ENCODE results near the gene TUBGCP4. TPM values are rescaled to one million over a fixed set of nuclear protein-coding genes. Genes with fewer than 3 reads are reported as not detected.

The TUBGCP4 gene
- total RNA-seq, 1 donor from 2014 or later: 13.4 TPM

DNA sequence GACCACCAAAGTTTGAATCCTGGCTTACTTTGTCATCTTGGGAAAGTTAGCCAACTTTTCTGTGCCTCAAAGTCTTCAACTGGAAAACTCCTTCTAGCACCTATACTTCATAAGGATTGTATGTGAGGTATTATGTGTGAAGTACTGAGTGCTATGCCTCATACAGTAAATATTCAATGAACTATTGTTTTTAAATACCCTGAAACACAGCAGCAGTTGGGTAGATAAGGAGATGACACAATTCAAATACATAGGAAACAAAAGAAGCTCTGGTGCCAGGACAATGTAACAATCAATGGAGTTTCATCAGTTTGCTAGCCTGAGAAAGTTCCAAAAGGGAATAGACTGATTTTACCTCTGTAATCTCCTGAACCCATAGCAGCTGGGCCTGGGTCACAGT lies 43.3 kb downstream of the TUBGCP4 start:
- intact Hi-C loops (cut with DNase I): no loop called here
- no peaks in the 10 kb centered on the region for H3K4me1 ChIP-seq
- H3K27ac ChIP-seq: no peak overlapping the region
- no peak for TF ChIP-seq CTCF (IDR thresholded peaks at IDR 0.05)
- H3K27me3 ChIP-seq: no peaks in the 10 kb centered on the region
- H3K4me3 ChIP-seq: no peak overlapping the region
- no peak for DNase-seq (ENCODE audit: low spot score in 2 of 2)
- H3K9me3 ChIP-seq: no peaks in the 10 kb centered on the region
- peaks cover 41 to 79% of the 10 kb centered on the region in 2 donors for H3K36me3 ChIP-seq

DNA sequence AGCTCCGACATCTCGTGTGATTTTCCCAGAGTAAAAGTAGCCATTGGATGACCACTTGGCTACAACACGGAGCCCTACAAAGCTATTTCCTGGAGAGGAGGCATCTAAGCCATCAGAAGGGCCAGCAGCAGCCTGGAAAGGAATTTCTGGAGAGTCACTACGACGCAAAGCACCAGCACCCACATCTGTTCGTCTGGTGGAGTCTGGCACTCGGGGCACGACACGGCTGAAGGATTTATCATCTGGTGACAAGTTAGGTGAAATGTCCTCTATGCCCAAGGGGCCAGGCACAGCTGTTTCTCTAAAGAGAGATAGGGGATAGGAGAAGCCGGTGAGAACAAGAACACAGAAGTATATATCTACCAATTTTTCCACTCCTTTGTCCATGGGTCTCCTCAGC lies 49.5 kb downstream of the TUBGCP4 start:
- H3K36me3 ChIP-seq: peaks cover 32 to 63% of the 10 kb centered on the region in 2 donors
- no peak overlapping the region for H3K4me3 ChIP-seq
- no peak for DNase-seq (ENCODE audit: low spot score in 2 of 2)
- no peaks in the 10 kb centered on the region for H3K9me3 ChIP-seq
- H3K27me3 ChIP-seq: no peaks in the 10 kb centered on the region
- no peak for TF ChIP-seq CTCF (IDR thresholded peaks at IDR 0.05)
- no peaks in the 10 kb centered on the region for H3K4me1 ChIP-seq
- no peak overlapping the region for H3K27ac ChIP-seq
- intact Hi-C loops (cut with DNase I): no loop called here

DNA sequence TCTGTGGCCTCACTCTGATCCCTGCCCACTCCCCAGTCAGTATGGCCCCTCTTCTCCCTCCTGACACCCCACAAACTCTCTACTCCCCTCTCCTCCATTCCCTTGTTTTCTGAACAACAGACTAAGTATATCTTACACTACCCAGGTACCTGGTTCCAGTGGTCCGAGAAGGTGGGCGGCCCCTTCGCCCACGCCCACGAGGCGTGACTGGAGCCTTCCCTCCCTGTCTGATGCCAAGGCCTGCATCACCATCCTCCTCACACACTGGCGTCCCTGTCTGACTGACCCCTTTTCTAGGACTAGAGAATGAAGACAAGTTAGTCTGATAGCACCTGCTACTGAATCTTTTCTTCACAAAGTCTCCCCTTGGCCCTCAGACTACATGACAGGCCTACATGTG lies 50.0 kb downstream of the TUBGCP4 start:
- TF ChIP-seq CTCF (IDR thresholded peaks at IDR 0.05): no peak
- H3K4me3 ChIP-seq: no peak overlapping the region
- no peaks in the 10 kb centered on the region for H3K4me1 ChIP-seq
- H3K27me3 ChIP-seq: no peaks in the 10 kb centered on the region
- intact Hi-C loops (cut with DNase I): no loop called here
- H3K27ac ChIP-seq: no peak overlapping the region
- no peaks in the 10 kb centered on the region for H3K9me3 ChIP-seq
- H3K36me3 ChIP-seq: peaks cover 28 to 63% of the 10 kb centered on the region in 2 donors
- no peak for DNase-seq (ENCODE audit: low spot score in 2 of 2)

GRCh38 chr15:43423793-43424192 lies 52.9 kb downstream of the TUBGCP4 start:
- no peak overlapping the region for H3K27ac ChIP-seq
- H3K36me3 ChIP-seq: peaks cover 32 to 59% of the 10 kb centered on the region in 2 donors
- no peaks in the 10 kb centered on the region for H3K27me3 ChIP-seq
- DNase-seq (ENCODE audit: low spot score in 2 of 2): no peak
- H3K9me3 ChIP-seq: no peaks in the 10 kb centered on the region
- H3K4me3 ChIP-seq: no peak overlapping the region
- intact Hi-C loops (cut with DNase I): no loop called here
- no peak for TF ChIP-seq CTCF (IDR thresholded peaks at IDR 0.05)
- H3K4me1 ChIP-seq: no peaks in the 10 kb centered on the region

DNA sequence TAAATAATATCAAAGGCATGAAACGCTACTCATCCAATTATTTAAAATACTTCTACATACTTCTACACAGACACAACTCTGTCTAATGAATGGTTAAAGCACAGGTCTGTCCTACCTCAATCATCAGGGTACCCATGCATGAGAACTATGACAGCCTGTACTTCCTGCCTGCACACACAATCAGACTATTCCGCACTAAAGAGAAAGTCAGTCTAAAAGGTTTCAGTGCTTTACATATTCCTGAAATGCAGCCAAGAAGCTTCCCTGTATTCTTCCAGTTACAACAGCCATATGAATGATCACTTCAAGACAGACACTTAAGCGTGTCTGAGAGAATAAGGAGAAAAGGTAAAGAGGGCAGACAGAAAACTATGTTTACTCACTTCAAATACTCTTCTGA lies 58.8 kb downstream of the TUBGCP4 start:
- peaks cover 21 to 59% of the 10 kb centered on the region in 2 donors for H3K36me3 ChIP-seq
- H3K27me3 ChIP-seq: no peaks in the 10 kb centered on the region
- no peak for TF ChIP-seq CTCF (IDR thresholded peaks at IDR 0.05)
- no peak overlapping the region for H3K4me3 ChIP-seq
- H3K4me1 ChIP-seq: no peaks in the 10 kb centered on the region
- DNase-seq (ENCODE audit: low spot score in 2 of 2): no peak
- no peaks in the 10 kb centered on the region for H3K9me3 ChIP-seq
- no peak overlapping the region for H3K27ac ChIP-seq
- intact Hi-C loops (cut with DNase I): no loop called here

- TF ChIP-seq CTCF (IDR thresholded peaks at IDR 0.05): no peak
- intact Hi-C loops (cut with DNase I): no loop called here
- peaks cover 25 to 55% of the 10 kb centered on the region in 2 donors for H3K36me3 ChIP-seq
- DNase-seq (ENCODE audit: low spot score in 2 of 2): no peak
- no peaks in the 10 kb centered on the region for H3K9me3 ChIP-seq
- no peak overlapping the region for H3K27ac ChIP-seq
- no peaks in the 10 kb centered on the region for H3K4me1 ChIP-seq
- H3K27me3 ChIP-seq: no peaks in the 10 kb centered on the region
- no peak overlapping the region for H3K4me3 ChIP-seq
Observed at GRCh38 chr15:43433165-43433564, 62.3 kb downstream of the TUBGCP4 start.
